H1 (cell line): ENCODE data around the gene TEX264. TPM values are rescaled to one million over a fixed set of nuclear protein-coding genes. Genes with fewer than 3 reads are reported as not detected.

Experiments
- CBX5 ChIP-seq: fragments of 300-800, 300-1000 bp; sonication (generic); IDR thresholded peaks from 2 replicates; pipeline ENCODE4 v1.7.1; 2016; ENCODE audit warnings: antibody characterized with exemption, low read length, low read depth
- CHD2 ChIP-seq: IDR thresholded peaks from 2 replicates; pipeline ENCODE4 v1.6.1; 2012; ENCODE audit warnings: low read length, improper control_type of control experiment
- CHD7 ChIP-seq: fragments of 300-600 bp; sonication (generic); IDR thresholded peaks from 2 replicates; pipeline ENCODE4 v1.7.1; 2012; ENCODE audit warnings: low read length, moderate library complexity, mild to moderate bottlenecking, inconsistent platforms; ENCODE audit not compliant: insufficient replicate concordance
- E2F6 ChIP-seq: IDR thresholded peaks from 2 replicates; pipeline ENCODE4 v1.6.1; 2012; ENCODE audit warnings: inconsistent platforms
- EZH2 ChIP-seq: fragments of 200-600 bp; sonication (generic); IDR thresholded peaks from 2 replicates; pipeline ENCODE4 v1.7.1; 2012; ENCODE audit warnings: low read depth, mild to moderate bottlenecking, moderate library complexity, low read length, inconsistent platforms; ENCODE audit not compliant: severe bottlenecking
- PHF8 ChIP-seq: fragments of 200-600 bp; sonication (generic); conservative IDR thresholded peaks from 2 replicates; pipeline ENCODE4 v1.7.1; 2012; ENCODE audit warnings: low read depth, mild to moderate bottlenecking, inconsistent platforms, low read length, moderate library complexity
- SP1 ChIP-seq: IDR thresholded peaks from 2 replicates; pipeline ENCODE4 v1.6.1; 2011; ENCODE audit warnings: low read depth, low read length
- SRF ChIP-seq: IDR thresholded peaks from 2 replicates; pipeline ENCODE4 v1.6.1; 2011; ENCODE audit warnings: mild to moderate bottlenecking, low read depth, low read length, moderate library complexity
- polyA plus RNA-seq, 7 experiments: library from polyadenylated mRNA; depleted of rRNA in 3 of 7; stranded (reverse) in 5 of 7; unstranded in 2 of 7; fragments of >200 nt in 5 of 7; fragments of 200-250 nt in 2 of 7; gene quantifications; 1 replicate in 5 of 7; 2 replicates in 1 of 7; 4 replicates in 1 of 7; pipeline versions ENCODE4 v1.2.1 to v1.2.3, GENCODE V29; 2011 to 2013; ENCODE audit warnings: missing spikeins in 2 of 7, mixed read lengths in 2 of 7
- total RNA-seq: library from RNA; stranded (reverse); fragmentation: NEBNext Ultra II Directional; extraction: Animal tissue kit (Norgen Biotek cat#: 25700); gene quantifications from 2 replicates; pipeline ENCODE4 v1.2.1, GENCODE V29; 2021

The TEX264 gene
- total and polyA plus RNA-seq, 2 of the 8 experiments (the other 6 are each of a cell fraction or from before 2014, with no cell fraction given) = 11.2 to 35.6 TPM

- no peak for TF ChIP-seq CHD2
- no peak for TF ChIP-seq SP1
- TF ChIP-seq CHD7 = no peak
- TF ChIP-seq EZH2 = no peak
- no peak for TF ChIP-seq PHF8
- no peak for TF ChIP-seq E2F6
- TF ChIP-seq CBX5 = no peak
- TF ChIP-seq SRF = no peak
Observed at GRCh38 chr3:51679318-51679717, 8.3 kb downstream of the TEX264 start (continued).
